ENCODE results near the gene CA5B. TPM values are rescaled to one million over a fixed set of nuclear protein-coding genes. Genes with fewer than 3 reads are reported as not detected.

CA5B gene
- polyA plus RNA-seq, 1 donor from 2014 or later, result 10.3 TPM

DNA sequence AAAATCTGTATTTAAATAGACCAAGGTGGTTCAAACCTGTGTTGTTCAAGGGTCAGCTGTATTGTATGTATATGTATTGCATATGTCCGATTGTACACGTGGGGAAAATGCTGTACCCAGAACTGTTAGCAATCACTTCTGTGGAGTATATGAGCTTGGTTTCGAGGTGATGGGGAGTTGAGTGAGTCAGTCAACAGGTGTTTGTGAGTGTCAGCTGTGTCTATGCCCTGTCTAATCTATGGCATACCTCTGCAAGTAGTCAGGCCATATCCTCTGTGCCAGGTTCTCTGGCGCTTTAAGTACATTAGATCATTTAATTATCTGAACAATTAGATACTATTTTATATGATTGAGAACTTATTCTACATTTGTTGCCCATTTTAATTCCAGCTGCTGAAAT lies 59.6 kb downstream of the CA5B start:
- H3K9me3 ChIP-seq (ENCODE audit: low read length), result no peaks in the 10 kb centered on the region
- no peak overlapping the region for H3K4me2 ChIP-seq (ENCODE audit: low read length)
- no peak overlapping the region for H3K27ac ChIP-seq (ENCODE audit: low read length)
- no peaks in the 10 kb centered on the region for H3K27me3 ChIP-seq (ENCODE audit: insufficient read depth, low read depth, low read length)
- H2AFZ ChIP-seq (ENCODE audit: low read depth, low read length), result no peak overlapping the region
- no peaks in the 10 kb centered on the region for H3K79me2 ChIP-seq (replicated peaks; ENCODE audit: insufficient read depth, low read length)
- H3K9ac ChIP-seq (ENCODE audit: low read length), result no peak overlapping the region
- no peaks in the 10 kb centered on the region for H3K36me3 ChIP-seq (ENCODE audit: insufficient read depth, low read length)
- H3K9me2 ChIP-seq (ENCODE audit: insufficient read depth, low read length), result no peaks in the 10 kb centered on the region
- no peak overlapping the region for H3K4me3 ChIP-seq (ENCODE audit: low read length)
- H4K20me1 ChIP-seq (ENCODE audit: insufficient read depth), result no peaks in the 10 kb centered on the region
- H3F3A ChIP-seq (ENCODE audit: insufficient read depth, low read length, poor library complexity, severe bottlenecking), result no peaks in the 10 kb centered on the region
- TF ChIP-seq MXI1 (conservative IDR thresholded peaks at IDR 0.05; ENCODE audit: poor library complexity, severe bottlenecking), result no peak
- no peak for TF ChIP-seq EZH2 (IDR thresholded peaks at IDR 0.05; ENCODE audit: borderline replicate concordance, insufficient read depth, low read length, poor library complexity, severe bottlenecking)
- TF ChIP-seq CTCF (IDR thresholded peaks at IDR 0.05; ENCODE audit: poor library complexity, severe bottlenecking), result no peak
- no peak for TF ChIP-seq REST (IDR thresholded peaks at IDR 0.05; ENCODE audit: borderline replicate concordance)
- TF ChIP-seq POLR2AphosphoS5 (IDR thresholded peaks at IDR 0.05), result no peak
- no peak for TF ChIP-seq RAD21 (conservative IDR thresholded peaks at IDR 0.05)
- no peak for TF ChIP-seq SMC3 (conservative IDR thresholded peaks at IDR 0.05; ENCODE audit: poor library complexity)
- no peak for TF ChIP-seq TAF1 (IDR thresholded peaks at IDR 0.05; ENCODE audit: low read depth)
- no peak for TF ChIP-seq EP300 (conservative IDR thresholded peaks at IDR 0.05; ENCODE audit: poor library complexity, severe bottlenecking)

DNA sequence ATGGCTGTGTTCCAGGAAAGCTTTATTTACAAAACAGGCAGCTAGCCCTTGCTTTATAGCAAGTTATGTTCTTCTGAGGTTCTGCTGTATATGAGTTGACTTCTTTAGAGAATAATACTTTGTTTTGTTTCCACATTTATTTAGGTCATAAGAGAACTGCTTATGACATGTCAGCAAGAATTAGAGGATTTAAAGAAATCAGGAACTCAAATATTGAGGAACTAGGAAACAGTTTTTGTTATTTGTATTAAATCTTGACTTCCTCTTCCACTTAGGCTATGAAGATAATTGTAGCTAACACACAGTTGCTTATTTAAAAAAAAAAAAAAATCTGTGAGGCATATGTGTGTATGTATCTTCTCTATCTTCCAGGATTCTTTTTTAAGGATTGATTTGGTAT lies 66.5 kb downstream of the CA5B start:
- no peaks in the 10 kb centered on the region for H3K9me3 ChIP-seq (ENCODE audit: low read length)
- TF ChIP-seq RAD21 (conservative IDR thresholded peaks at IDR 0.05) (no peak), EZH2 (IDR thresholded peaks at IDR 0.05; ENCODE audit: borderline replicate concordance, insufficient read depth, low read length, poor library complexity, severe bottlenecking) (no peak), CTCF (IDR thresholded peaks at IDR 0.05; ENCODE audit: poor library complexity, severe bottlenecking) (no peak), POLR2AphosphoS5 (IDR thresholded peaks at IDR 0.05) (no peak), SMC3 (conservative IDR thresholded peaks at IDR 0.05; ENCODE audit: poor library complexity) (no peak), REST (IDR thresholded peaks at IDR 0.05; ENCODE audit: borderline replicate concordance) (no peak), MXI1 (conservative IDR thresholded peaks at IDR 0.05; ENCODE audit: poor library complexity, severe bottlenecking) (no peak), EP300 (conservative IDR thresholded peaks at IDR 0.05; ENCODE audit: poor library complexity, severe bottlenecking) (no peak), TAF1 (IDR thresholded peaks at IDR 0.05; ENCODE audit: low read depth) (no peak)

More for the DNA sequence above, 66.5 kb downstream of the CA5B start:
- Histone ChIP-seq H3K79me2 (replicated peaks; ENCODE audit: insufficient read depth, low read length) (no peaks in the 10 kb centered on the region), H3K27me3 (ENCODE audit: insufficient read depth, low read depth, low read length) (no peaks in the 10 kb centered on the region), H4K20me1 (ENCODE audit: insufficient read depth) (no peaks in the 10 kb centered on the region), H3K27ac (ENCODE audit: low read length) (no peak overlapping the region), H3K36me3 (ENCODE audit: insufficient read depth, low read length) (no peaks in the 10 kb centered on the region), H3K4me3 (ENCODE audit: low read length) (no peak overlapping the region), H3K9ac (ENCODE audit: low read length) (no peak overlapping the region), H3F3A (ENCODE audit: insufficient read depth, low read length, poor library complexity, severe bottlenecking) (no peaks in the 10 kb centered on the region), H3K4me2 (ENCODE audit: low read length) (no peak overlapping the region), H2AFZ (ENCODE audit: low read depth, low read length) (no peak overlapping the region), H3K9me2 (ENCODE audit: insufficient read depth, low read length) (no peaks in the 10 kb centered on the region)
